Lung (tissue), 12 donors: ENCODE measurements around the gene AAR2. TPM values are rescaled to one million over a fixed set of nuclear protein-coding genes. Genes with fewer than 3 reads are reported as not detected.

Experiments used
- ATAC-seq: fragments of 200-7000 bp; cut with Tn5 transposase; one replicate; pipeline ENCODE4 v1.9.1; 2020; ENCODE audit warnings: moderate number of reproducible peaks; ENCODE audit not compliant: insufficient read depth, low FRiP score
- DNase-seq, 3 donors: peaks; one replicate each; pipeline ENCODE4 v3.0.0-alpha.2; 2013 to 2017
- H3K27ac ChIP-seq, 2 donors: one replicate each; pipeline ENCODE4 v1.5.1; 2013; ENCODE audit warnings: mild to moderate bottlenecking in 2 of 2, moderate library complexity in 2 of 2, control low read depth in 1 of 2, inconsistent platforms in 1 of 2, low read depth in 1 of 2, low read length in 1 of 2
- H3K27me3 ChIP-seq, 3 donors: one replicate each; pipeline ENCODE4 v1.5.1; 2013; ENCODE audit warnings: low read length in 2 of 3; ENCODE audit not compliant: control insufficient read depth in 3 of 3, insufficient read depth in 3 of 3
- H3K36me3 ChIP-seq, 4 donors: one replicate each; pipeline ENCODE4 v1.5.1; 2013; ENCODE audit warnings: low read length in 4 of 4, mild to moderate bottlenecking in 1 of 4, moderate library complexity in 1 of 4; ENCODE audit not compliant: control insufficient read depth in 4 of 4, insufficient read depth in 4 of 4
- H3K4me1 ChIP-seq, 5 donors: one replicate each; pipeline ENCODE4 v1.5.1; 2013; ENCODE audit warnings: low read length in 5 of 5, mild to moderate bottlenecking in 2 of 5, moderate library complexity in 1 of 5; ENCODE audit not compliant: control insufficient read depth in 5 of 5, insufficient read depth in 5 of 5
- H3K4me3 ChIP-seq: one replicate; pipeline ENCODE4 v1.5.1; 2013; ENCODE audit warnings: mild to moderate bottlenecking, control low read depth, moderate library complexity
- H3K9ac ChIP-seq, 2 donors: one replicate each; pipeline ENCODE4 v1.5.1; 2013; ENCODE audit warnings: low read length in 2 of 2, control low read depth in 1 of 2; ENCODE audit not compliant: insufficient read depth in 1 of 2
- H3K9me3 ChIP-seq, 4 donors: one replicate each; pipeline ENCODE4 v1.5.1; 2013; ENCODE audit warnings: low read length in 3 of 4, mild to moderate bottlenecking in 1 of 4, moderate library complexity in 1 of 4; ENCODE audit not compliant: control insufficient read depth in 4 of 4, insufficient read depth in 3 of 4
- CTCF ChIP-seq: IDR thresholded peaks from 2 replicates; pipeline ENCODE4 v1.5.1; 2012; ENCODE audit warnings: mild to moderate bottlenecking; ENCODE audit errors: control extremely low read depth, extremely low read depth
- WGBS, 2 donors: extraction: QIAGEN DNeasy Blood & Tissue Kit; methylation state at CpG; one replicate each; pipeline ENCODE4 v1.1.7; 2013; 5-methylcytosine and 5-hydroxymethylcytosine counted together
- polyA plus RNA-seq, 2 donors: library from polyadenylated mRNA; stranded (reverse); fragments of 200-250 nt; gene quantifications; one replicate each; pipeline ENCODE4 v1.2.1, GENCODE V29; 2013
- total RNA-seq, 2 donors: library from RNA; depleted of rRNA in 1 of 2; stranded (reverse); fragments of >200 nt in 1 of 2; gene quantifications; one replicate each; pipeline ENCODE4 v1.2.1, GENCODE V29; 2014 to 2021
- donor health status: control.
- donor health status: control.
- donor health status: Bipolar disorder and iron deficiency.
- donor health status: healthy.
- donor health status: DM: yes; HTN: yes; CAD: no.

AAR2 gene
- total and polyA plus RNA-seq, 4 donors, result 18.1 to 31.2 (median 29.3) TPM

GRCh38 chr20:36267605-36268381 lies 31.5 kb downstream of the AAR2 start:
- Histone ChIP-seq H3K36me3 (no peaks in the 10 kb centered on the region), H3K27me3 (no peaks in the 10 kb centered on the region), H3K27ac (no peak overlapping the region), H3K4me3 (no peak overlapping the region), H3K4me1 (no peaks in the 10 kb centered on the region), H3K9ac (no peak overlapping the region), H3K9me3 (no peaks in the 10 kb centered on the region)
- TF ChIP-seq CTCF, result no peak
- 80 to 92% methylated on average over 24 of the region's 24 CpGs for WGBS, 2 donors
- DNase-seq, result no peak
- no peak for ATAC-seq

- no peak overlapping the region for H3K9ac ChIP-seq
- TF ChIP-seq CTCF, result no peak
- H3K4me1 ChIP-seq, result no peaks in the 10 kb centered on the region
- H3K27me3 ChIP-seq, result no peaks in the 10 kb centered on the region
- WGBS, 2 donors, result 71 to 84% methylated on average over 8 to 10 of the region's 10 CpGs
- H3K9me3 ChIP-seq, result no peaks in the 10 kb centered on the region
- no peak overlapping the region for H3K4me3 ChIP-seq
- no peaks in the 10 kb centered on the region for H3K36me3 ChIP-seq
- DNase-seq (no peak), ATAC-seq (no peak)
- H3K27ac ChIP-seq, result no peak overlapping the region
Observed at GRCh38 chr20:36268440-36269342, 32.4 kb downstream of the AAR2 start.

- WGBS, 2 donors, result 85 to 95% methylated on average over 2 of the region's 2 CpGs
- TF ChIP-seq CTCF, result no peak
Observed at GRCh38 chr20:36269507-36269906, 33.2 kb downstream of the AAR2 start.

More at GRCh38 chr20:36269507-36269906, 33.2 kb downstream of the AAR2 start:
- H3K36me3 ChIP-seq, result no peaks in the 10 kb centered on the region
- no peaks in the 10 kb centered on the region for H3K9me3 ChIP-seq
- H3K27me3 ChIP-seq, result no peaks in the 10 kb centered on the region
- DNase-seq (no peak), ATAC-seq (no peak)
- H3K27ac ChIP-seq, result no peak overlapping the region
- H3K4me3 ChIP-seq, result no peak overlapping the region
- no peak overlapping the region for H3K9ac ChIP-seq
- H3K4me1 ChIP-seq, result no peaks in the 10 kb centered on the region
